A549 (cell line): Measurements from ENCODE around the gene C8B. TPM values are rescaled to one million over a fixed set of nuclear protein-coding genes. Genes with fewer than 3 reads are reported as not detected.

Experiments used
- ATAC-seq, 2 experiments: fragments of 200-7000 bp in 1 of 2; fragments of >200 bp in 1 of 2; cut with Nextera tagmentation in 1 of 2; cut with Tn5 transposase in 1 of 2; 3 replicates each; pipeline versions ENCODE4 v1.8.0 to v1.9.1; 2018 to 2020; ENCODE audit warnings: mild to moderate bottlenecking in 1 of 2, moderate library complexity in 1 of 2
- CTCF ChIA-PET: fragments of 300-600 bp; sonication (Branson Sonifier 250); formaldehyde crosslinking; extraction: SDS; loops from one replicate; lab custom pipeline; 2021; ENCODE audit warnings: antibody characterized with exemption, inconsistent platforms; lab: Yijun Ruan, JAX
- POLR2A ChIA-PET: fragments of 350-600 bp; formaldehyde crosslinking; extraction: SDS; loops from one replicate; lab custom pipeline; 2021; ENCODE audit warnings: antibody characterized with exemption, inconsistent platforms; lab: Yijun Ruan, JAX
- DNase-seq, 2 experiments: peaks; one replicate each; pipeline versions ENCODE4 v3.0.0 to v3.0.0-alpha.2; 2011 to 2016; ENCODE audit warnings: low read depth in 1 of 2, low spot score in 1 of 2
- FAIRE-seq: peaks from 2 replicates; lab custom pipeline; 2011; peaks lifted over from hg19 to GRCh38; lab: Jason Lieb, UNC
- H3K27ac ChIP-seq, 2 experiments: fragments of >200 bp; sonication (Bioruptor Twin); formaldehyde crosslinking; 3 replicates each; pipeline ENCODE4 v1.5.1; 2016 to 2017
- H3K4me1 ChIP-seq: fragments of >200 bp; sonication (Bioruptor Twin); formaldehyde crosslinking; 3 replicates; pipeline ENCODE4 v1.6.1; 2016
- H3K4me2 ChIP-seq: fragments of >200 bp; sonication (Bioruptor Twin); formaldehyde crosslinking; 3 replicates; pipeline ENCODE4 v1.6.1; 2016
- H3K4me3 ChIP-seq: fragments of >200 bp; sonication (Bioruptor Twin); formaldehyde crosslinking; 3 replicates; pipeline ENCODE4 v1.5.1; 2016
- H3K9me3 ChIP-seq: fragments of >200 bp; sonication (Bioruptor Twin); formaldehyde crosslinking; 3 replicates; pipeline ENCODE4 v1.6.1; 2016
- BHLHE40 ChIP-seq: IDR thresholded peaks from 2 replicates; pipeline ENCODE4 v1.6.1; 2012; ENCODE audit warnings: low read depth, low read length, inconsistent platforms
- CEBPB ChIP-seq, 2 experiments: fragments of >200 bp in 1 of 2; sonication (Bioruptor Twin) in 1 of 2; formaldehyde crosslinking in 1 of 2; IDR thresholded peaks; 2 replicates each; pipeline ENCODE4 v1.6.1; 2012 to 2016
- EHMT2 ChIP-seq: fragments of 200-600 bp; sonication (generic); IDR thresholded peaks from 2 replicates; pipeline ENCODE4 v1.6.1; 2016; ENCODE audit warnings: antibody characterized with exemption, low read depth, mild to moderate bottlenecking, moderate library complexity
- FOSL2 ChIP-seq, 2 experiments: fragments of 450-650 bp in 1 of 2; fragments of >200 bp in 1 of 2; sonication (Bioruptor Twin) in 1 of 2; formaldehyde crosslinking; IDR thresholded peaks; 2 replicates each; pipeline versions ENCODE4 v1.5.0 to v1.6.1; 2016 to 2020; ENCODE audit warnings: mild to moderate bottlenecking in 1 of 2, moderate library complexity in 1 of 2
- FOXS1 ChIP-seq: fragments of 250-450 bp; sonication (Bioruptor Pico); IDR thresholded peaks from 2 replicates; pipeline ENCODE4 v1.5.0; 2020; ENCODE audit warnings: mild to moderate bottlenecking, moderate library complexity
- HOXB13 ChIP-seq: fragments of 250-450 bp; sonication (Bioruptor Pico); IDR thresholded peaks from 2 replicates; pipeline ENCODE4 v1.5.0; 2020; ENCODE audit warnings: low read depth, mild to moderate bottlenecking, moderate library complexity
- KDM1A ChIP-seq: fragments of 200-600 bp; sonication (generic); IDR thresholded peaks from 2 replicates; pipeline ENCODE4 v1.6.1; 2016; ENCODE audit warnings: low read depth, mild to moderate bottlenecking
- MYC ChIP-seq: IDR thresholded peaks from 2 replicates; pipeline ENCODE4 v1.6.1; 2012; ENCODE audit warnings: mild to moderate bottlenecking, inconsistent platforms, low read length, improper control_type of control experiment, borderline replicate concordance
- POLR2A ChIP-seq: IDR thresholded peaks from 2 replicates; pipeline ENCODE4 v1.6.1; 2012; ENCODE audit warnings: mild to moderate bottlenecking, low read length
- POLR2AphosphoS2 ChIP-seq: conservative IDR thresholded peaks from 2 replicates; pipeline ENCODE4 v1.6.1; 2012; ENCODE audit warnings: low read length, improper control_type of control experiment, inconsistent platforms
- SMC3 ChIP-seq: fragments of >200 bp; sonication (Bioruptor Twin); formaldehyde crosslinking; IDR thresholded peaks from 3 replicates; pipeline ENCODE4 v1.6.1; 2018; ENCODE audit warnings: inconsistent platforms
- SREBF2 ChIP-seq: fragments of 450-650 bp; IDR thresholded peaks from 2 replicates; pipeline ENCODE4 v1.6.1; 2014; ENCODE audit warnings: mild to moderate bottlenecking, moderate library complexity
- ZFP36 ChIP-seq: fragments of 450-650 bp; IDR thresholded peaks from 2 replicates; pipeline ENCODE4 v1.6.1; 2014; ENCODE audit warnings: borderline replicate concordance; ENCODE audit not compliant: partially characterized antibody
- ZNF302 ChIP-seq: fragments of 250-450 bp; sonication (Bioruptor Pico); IDR thresholded peaks from 2 replicates; pipeline ENCODE4 v1.9.0; 2021; ENCODE audit warnings: inconsistent platforms, mild to moderate bottlenecking, moderate library complexity
- WGBS: methylation state at CpG from one replicate; pipeline ENCODE4 v1.1.6; 2017; ENCODE audit errors: missing lambda C conversion rate; 5-methylcytosine and 5-hydroxymethylcytosine counted together
- polyA plus RNA-seq, 4 experiments: library from polyadenylated mRNA; depleted of rRNA in 3 of 4; stranded (reverse); fragments of >200 nt; fragmentation: RNase III in 1 of 4; extraction: RNeasy Plus Mini Kit Qiagen cat#74134 plus additional on column Dnase treatment in 1 of 4; gene quantifications; 2 replicates in 3 of 4; 3 replicates in 1 of 4; pipeline ENCODE4 v1.2.3, GENCODE V29; 2011 to 2017
- TF ChIP-seq, protein P1 (sequence below): IDR thresholded peaks from 2 replicates; pipeline ENCODE4 v1.6.1; 2012
- TF ChIP-seq, protein P2 (sequence below): fragments of 250-450 bp; sonication (Bioruptor Pico); IDR thresholded peaks from 2 replicates; pipeline ENCODE4 v1.5.0; 2020; ENCODE audit warnings: low read depth, mild to moderate bottlenecking, moderate library complexity
- TF ChIP-seq, protein P3 (sequence below): fragments of 250-450 bp; sonication (Bioruptor Pico); IDR thresholded peaks from 2 replicates; pipeline ENCODE4 v1.5.0; 2021; ENCODE audit warnings: mild to moderate bottlenecking, moderate library complexity, borderline replicate concordance
- TF ChIP-seq, protein P4 (sequence below): fragments of 450-650 bp; IDR thresholded peaks from 2 replicates; pipeline ENCODE4 v1.6.1; 2014; ENCODE audit warnings: antibody characterized with exemption

The C8B gene
- polyA plus RNA-seq, 2 of the 4 experiments (the other 2 are of a cell fraction) = not detected

DNA sequence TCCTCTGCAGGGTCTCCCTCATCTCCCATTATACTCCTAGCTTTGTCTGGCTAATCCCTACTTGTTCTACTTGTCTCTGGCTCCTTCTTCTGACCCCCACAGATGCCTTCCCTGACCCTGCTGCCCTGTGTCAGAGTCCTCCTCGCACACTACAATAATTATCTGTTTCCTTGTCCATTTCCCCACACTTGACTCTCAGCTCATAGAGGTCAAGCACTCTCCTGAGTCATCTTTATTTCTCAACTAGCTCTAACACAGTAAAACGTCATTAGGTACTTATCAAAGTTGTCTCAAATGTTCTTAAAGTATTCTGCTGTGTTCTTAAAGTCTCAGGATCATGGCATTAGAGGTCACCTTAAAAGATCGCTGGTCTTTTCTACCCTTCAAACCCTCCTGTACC lies 64.1 kb downstream of the C8B start:
- Histone ChIP-seq H3K4me3 (no peak overlapping the region), H3K4me2 (no peak overlapping the region), H3K4me1 (no peaks in the 10 kb centered on the region), H3K9me3 (no peaks in the 10 kb centered on the region), H3K27ac (no peak overlapping the region)
- POLR2A ChIA-PET = no interaction called here
- ATAC-seq (no peak), DNase-seq (no peak), FAIRE-seq (no peak)
- 0% methylated on average over 3 of the region's 3 CpGs for WGBS
- CTCF ChIA-PET = no interaction called here
- TF ChIP-seq HOXB13 (CRISPR knock-in tag) (no peak), FOXS1 (no peak), SMC3 (no peak), EHMT2 (no peak), FOSL2 (IDR thresholded peaks at IDR 0.05) (no peak), FOSL2 (CRISPR knock-in tag; IDR thresholded peaks at IDR 0.05) (no peak), ZNF302 (no peak), POLR2A (no peak), POLR2AphosphoS2 (no peak)
- TF ChIP-seq, protein P1, sequence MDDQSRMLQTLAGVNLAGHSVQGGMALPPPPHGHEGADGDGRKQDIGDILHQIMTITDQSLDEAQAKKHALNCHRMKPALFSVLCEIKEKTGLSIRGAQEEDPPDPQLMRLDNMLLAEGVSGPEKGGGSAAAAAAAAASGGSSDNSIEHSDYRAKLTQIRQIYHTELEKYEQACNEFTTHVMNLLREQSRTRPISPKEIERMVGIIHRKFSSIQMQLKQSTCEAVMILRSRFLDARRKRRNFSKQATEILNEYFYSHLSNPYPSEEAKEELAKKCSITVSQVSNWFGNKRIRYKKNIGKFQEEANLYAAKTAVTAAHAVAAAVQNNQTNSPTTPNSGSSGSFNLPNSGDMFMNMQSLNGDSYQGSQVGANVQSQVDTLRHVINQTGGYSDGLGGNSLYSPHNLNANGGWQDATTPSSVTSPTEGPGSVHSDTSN = no peak
- TF ChIP-seq, protein P2, sequence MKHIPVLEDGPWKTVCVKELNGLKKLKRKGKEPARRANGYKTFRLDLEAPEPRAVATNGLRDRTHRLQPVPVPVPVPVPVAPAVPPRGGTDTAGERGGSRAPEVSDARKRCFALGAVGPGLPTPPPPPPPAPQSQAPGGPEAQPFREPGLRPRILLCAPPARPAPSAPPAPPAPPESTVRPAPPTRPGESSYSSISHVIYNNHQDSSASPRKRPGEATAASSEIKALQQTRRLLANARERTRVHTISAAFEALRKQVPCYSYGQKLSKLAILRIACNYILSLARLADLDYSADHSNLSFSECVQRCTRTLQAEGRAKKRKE (CRISPR knock-in tag) = no peak

DNA sequence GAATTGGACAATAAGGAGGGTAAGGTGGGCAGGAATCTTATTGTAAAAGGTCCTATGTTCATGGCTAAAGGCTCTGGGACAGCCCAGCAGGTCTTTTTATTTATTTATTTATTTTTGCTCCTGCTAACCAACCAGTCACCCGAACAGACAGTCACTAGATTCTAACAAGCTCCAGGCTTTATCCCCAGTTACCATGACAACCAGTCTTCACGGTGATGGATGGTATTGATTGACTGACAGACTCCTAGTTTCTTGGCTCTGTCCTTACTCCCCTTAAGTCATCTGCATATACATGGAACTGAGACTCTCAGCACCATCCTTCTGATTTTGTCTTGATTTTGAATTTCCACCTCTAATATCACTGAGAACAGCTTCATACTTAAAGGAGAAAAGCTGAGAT lies 66.9 kb downstream of the C8B start:
- H3K4me3 ChIP-seq = no peak overlapping the region
- no peak for TF ChIP-seq CEBPB (IDR thresholded peaks at IDR 0.05)
- no peak for TF ChIP-seq ZFP36
- no peak for TF ChIP-seq FOSL2 (IDR thresholded peaks at IDR 0.05)
- no peak for TF ChIP-seq FOSL2 (CRISPR knock-in tag; IDR thresholded peaks at IDR 0.05)
- TF ChIP-seq, protein P3, sequence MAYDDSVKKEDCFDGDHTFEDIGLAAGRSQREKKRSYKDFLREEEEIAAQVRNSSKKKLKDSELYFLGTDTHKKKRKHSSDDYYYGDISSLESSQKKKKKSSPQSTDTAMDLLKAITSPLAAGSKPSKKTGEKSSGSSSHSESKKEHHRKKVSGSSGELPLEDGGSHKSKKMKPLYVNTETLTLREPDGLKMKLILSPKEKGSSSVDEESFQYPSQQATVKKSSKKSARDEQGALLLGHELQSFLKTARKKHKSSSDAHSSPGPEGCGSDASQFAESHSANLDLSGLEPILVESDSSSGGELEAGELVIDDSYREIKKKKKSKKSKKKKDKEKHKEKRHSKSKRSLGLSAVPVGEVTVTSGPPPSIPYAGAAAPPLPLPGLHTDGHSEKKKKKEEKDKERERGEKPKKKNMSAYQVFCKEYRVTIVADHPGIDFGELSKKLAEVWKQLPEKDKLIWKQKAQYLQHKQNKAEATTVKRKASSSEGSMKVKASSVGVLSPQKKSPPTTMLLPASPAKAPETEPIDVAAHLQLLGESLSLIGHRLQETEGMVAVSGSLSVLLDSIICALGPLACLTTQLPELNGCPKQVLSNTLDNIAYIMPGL = no peak
- ChIA-PET CTCF (no interaction called here), POLR2A (no interaction called here)
- H3K4me2 ChIP-seq = no peak overlapping the region
- 13% methylated on average over 2 of the region's 2 CpGs for WGBS
- H3K4me1 ChIP-seq = no peaks in the 10 kb centered on the region
- no peak overlapping the region for H3K27ac ChIP-seq
- no peak for ATAC-seq
- H3K9me3 ChIP-seq = no peaks in the 10 kb centered on the region
- no peak for FAIRE-seq
- DNase-seq = no peak

DNA sequence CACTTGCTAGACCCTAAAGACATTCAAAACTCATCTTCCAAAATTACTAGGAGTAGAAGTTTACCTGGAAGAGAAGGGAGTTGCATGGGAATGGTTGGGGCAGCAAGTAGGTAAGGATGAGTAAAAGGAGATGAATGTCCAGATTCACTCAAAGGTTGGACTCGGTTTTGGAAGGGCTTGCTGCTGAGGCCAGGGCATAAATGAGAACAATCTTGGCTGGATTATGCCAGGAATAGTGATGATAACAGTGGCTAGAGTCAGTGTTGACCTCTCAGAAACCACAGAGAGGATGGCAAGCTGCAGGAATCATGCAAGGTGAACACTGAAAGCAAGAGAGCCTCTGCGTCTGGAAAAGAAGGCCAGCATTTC lies 67.8 kb downstream of the C8B start:
- ATAC-seq = no peak
- FAIRE-seq = no peak
- no peak overlapping the region for H3K4me2 ChIP-seq
- no peak overlapping the region for H3K4me3 ChIP-seq
- CTCF ChIA-PET = no interaction called here
- no peaks in the 10 kb centered on the region for H3K4me1 ChIP-seq
- WGBS = 0% methylated on average over 2 of the region's 2 CpGs
- POLR2A ChIA-PET = no interaction called here
- no peak overlapping the region for H3K27ac ChIP-seq
- no peaks in the 10 kb centered on the region for H3K9me3 ChIP-seq
- TF ChIP-seq MYC (no peak), KDM1A (no peak), BHLHE40 (no peak), EHMT2 (no peak), SREBF2 (no peak)
- TF ChIP-seq, protein P4, sequence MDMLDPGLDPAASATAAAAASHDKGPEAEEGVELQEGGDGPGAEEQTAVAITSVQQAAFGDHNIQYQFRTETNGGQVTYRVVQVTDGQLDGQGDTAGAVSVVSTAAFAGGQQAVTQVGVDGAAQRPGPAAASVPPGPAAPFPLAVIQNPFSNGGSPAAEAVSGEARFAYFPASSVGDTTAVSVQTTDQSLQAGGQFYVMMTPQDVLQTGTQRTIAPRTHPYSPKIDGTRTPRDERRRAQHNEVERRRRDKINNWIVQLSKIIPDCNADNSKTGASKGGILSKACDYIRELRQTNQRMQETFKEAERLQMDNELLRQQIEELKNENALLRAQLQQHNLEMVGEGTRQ = no peak
- TF ChIP-seq, all 56 proteins: peak for 0
- no peak for DNase-seq
